Inflammatory macrophage treated with lipopolysaccharide for 1 hour (primary cell): ENCODE results near the gene KAT6B.
A peak's percentile ranks its signal among the peaks of the same experiment; 100 is the strongest.
"Not testable (repeated sequence)": the region's sequence is repeated elsewhere in the genome, so short reads cannot be mapped to it uniquely, and the experiment has no call there.

ENCODE experiments used
- DNase-seq, 2 donors: peaks; one replicate each; pipeline ENCODE4 v3.0.0-alpha.2; 2020 to 2022

KAT6B gene

GRCh38 chr10:74826142-74827044 is at the start of gene KAT6B:
TSS of gene KAT6B (plus strand) at chr10:74826600. CDS start at chr10:74842858, 16,258 bp downstream.
- DNase-seq = peak; percentile 100

DNA sequence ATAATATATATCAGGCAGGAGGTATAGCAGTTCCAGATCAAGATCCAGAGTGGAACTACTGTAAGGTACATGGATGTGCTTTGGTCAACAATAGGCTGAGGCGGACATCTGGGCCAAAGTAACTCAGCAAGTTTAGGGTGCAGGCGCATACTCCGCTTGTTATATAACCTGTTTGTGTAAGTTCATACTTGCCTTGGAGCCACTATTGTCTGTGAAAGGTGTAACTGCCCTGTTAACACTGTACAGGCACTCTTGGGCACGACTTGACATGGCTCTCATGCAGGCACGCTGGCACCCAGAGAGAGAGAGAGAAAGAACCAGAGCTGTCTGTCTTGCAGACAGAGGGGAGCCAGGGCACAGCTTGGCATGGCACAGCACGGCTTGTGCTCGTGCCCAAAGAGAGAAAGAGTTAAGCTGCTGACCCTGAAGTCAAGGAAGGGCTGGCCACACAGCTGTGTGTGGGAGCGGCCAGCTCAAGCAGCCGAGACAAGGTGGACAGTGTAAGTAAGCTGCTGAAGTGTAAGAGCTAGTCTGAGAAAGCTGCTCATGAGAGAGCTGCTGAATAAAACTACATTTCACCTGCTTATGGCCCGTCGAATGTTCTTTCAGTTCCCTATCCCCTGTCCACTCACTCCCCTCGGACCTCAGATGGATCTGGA is 47.8 kb upstream of the KAT6B start:
- no peak for DNase-seq

DNA sequence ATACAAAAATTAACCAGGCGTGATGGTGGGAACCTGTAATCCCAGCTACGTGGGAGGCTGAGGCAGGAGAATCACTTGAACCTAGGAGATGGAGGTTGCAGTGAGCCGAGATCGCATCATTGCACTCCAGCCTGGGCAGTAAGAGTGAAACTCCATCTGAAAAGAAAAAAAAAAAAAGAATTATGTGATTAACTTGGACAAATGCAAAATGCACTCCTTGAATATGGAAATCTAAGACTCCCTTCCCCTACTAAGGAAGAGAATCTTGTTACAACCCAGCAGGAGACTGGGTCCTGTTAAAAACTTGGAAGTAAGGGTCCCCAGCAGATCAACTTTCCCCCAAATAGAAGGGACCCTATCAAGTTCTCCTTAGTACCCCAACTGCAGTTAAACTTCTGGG is 44.5 kb upstream of the KAT6B start:
- DNase-seq = not testable (repeated sequence)

GRCh38 chr10:74784462-74784861 is 41.9 kb upstream of the KAT6B start:
- no peak for DNase-seq

GRCh38 chr10:74786126-74786525 is 40.3 kb upstream of the KAT6B start:
- DNase-seq = no peak

- DNase-seq = no peak
Observed at GRCh38 chr10:74787457-74787856, 38.9 kb upstream of the KAT6B start.

GRCh38 chr10:74791979-74792378 is 34.4 kb upstream of the KAT6B start:
- not testable (repeated sequence) for DNase-seq

- no peak for DNase-seq
Observed at GRCh38 chr10:74792726-74793125, 33.7 kb upstream of the KAT6B start.

- DNase-seq = not testable (repeated sequence)
Observed at GRCh38 chr10:74793240-74793639, 33.2 kb upstream of the KAT6B start.

GRCh38 chr10:74794531-74794930 is 31.9 kb upstream of the KAT6B start:
- no peak for DNase-seq

DNA sequence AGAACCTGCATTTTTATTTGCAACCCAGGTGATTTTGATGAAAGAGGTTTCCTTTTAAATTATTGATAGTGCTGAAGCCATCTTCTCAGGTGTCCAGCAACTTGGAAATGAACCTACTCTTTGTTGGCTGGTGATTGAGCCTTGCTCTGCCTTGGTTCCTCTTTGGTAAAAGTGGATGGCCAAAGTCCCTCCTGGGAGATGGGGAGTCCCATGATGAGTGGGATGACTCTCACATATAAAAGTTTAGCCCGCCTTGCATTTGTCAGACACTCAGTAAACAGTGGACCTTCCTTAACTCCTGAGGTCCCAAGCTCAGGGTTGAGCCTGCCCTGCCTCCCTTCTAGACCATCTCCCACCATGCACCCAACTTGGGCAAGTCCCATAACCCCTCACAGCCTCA is 28.9 kb upstream of the KAT6B start:
- DNase-seq = peak in 1 of 2 donors; percentile 47

- peak; percentile 22 to 25 for DNase-seq
Observed at GRCh38 chr10:74799721-74800221, 26.6 kb upstream of the KAT6B start.

GRCh38 chr10:74801447-74801846 is 25.0 kb upstream of the KAT6B start:
- no peak for DNase-seq

GRCh38 chr10:74808501-74808900 is 17.9 kb upstream of the KAT6B start:
- no peak for DNase-seq

- DNase-seq = no peak
Observed at GRCh38 chr10:74810087-74810486, 16.3 kb upstream of the KAT6B start.

GRCh38 chr10:74813381-74814259 is 12.8 kb upstream of the KAT6B start:
- DNase-seq = no peak

DNA sequence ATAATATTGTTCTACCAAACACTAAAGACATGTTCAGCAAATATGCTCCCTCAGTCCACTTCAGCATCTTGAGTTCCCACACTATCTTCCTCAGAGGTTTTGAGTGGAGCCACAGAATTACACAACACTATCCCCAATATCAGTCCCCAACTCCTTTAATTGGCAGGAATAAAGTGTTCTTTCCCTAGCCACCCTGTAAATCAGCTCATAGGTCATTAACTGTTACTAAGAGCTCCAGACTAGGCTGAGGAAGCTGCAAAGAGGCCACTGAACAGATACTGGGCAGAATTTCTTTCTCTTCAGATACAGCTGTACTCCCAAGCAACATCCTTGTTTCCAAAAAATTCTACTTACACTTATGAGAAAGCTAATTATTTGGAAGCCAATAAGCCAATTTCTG is 11.6 kb upstream of the KAT6B start:
- DNase-seq = no peak

DNA sequence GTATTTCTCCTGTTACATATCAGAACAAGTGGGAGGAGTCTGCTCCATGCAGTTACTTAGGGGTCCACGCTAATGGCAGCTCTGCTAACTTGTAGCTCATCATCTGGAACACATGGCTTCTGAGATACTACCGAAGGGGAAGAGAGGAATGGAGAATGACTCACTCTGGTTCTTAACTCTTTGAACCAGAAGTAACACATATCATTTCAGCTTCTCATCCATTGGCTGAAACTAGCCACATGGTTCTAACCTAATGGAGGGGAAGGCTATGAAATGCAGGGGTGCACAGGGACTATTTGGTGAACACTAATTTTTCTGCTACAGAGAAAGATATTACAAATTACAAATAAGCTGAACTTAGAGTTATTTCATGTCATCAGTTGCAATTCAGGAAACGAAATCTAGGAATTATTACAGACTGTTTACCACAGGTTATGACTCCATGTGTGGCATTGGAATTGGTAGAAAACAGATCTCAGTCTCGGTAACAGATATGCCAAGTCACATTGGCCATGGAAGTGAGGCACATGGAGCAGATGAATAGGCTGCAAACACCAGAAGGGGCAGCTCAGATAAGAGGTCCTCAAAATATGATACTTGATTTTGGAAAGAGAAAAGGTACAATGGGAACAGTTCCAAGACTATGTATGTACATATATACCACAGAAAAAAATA is 9.4 kb upstream of the KAT6B start:
- DNase-seq = no peak

GRCh38 chr10:74821501-74821900 is 4.9 kb upstream of the KAT6B start:
- DNase-seq = no peak

DNA sequence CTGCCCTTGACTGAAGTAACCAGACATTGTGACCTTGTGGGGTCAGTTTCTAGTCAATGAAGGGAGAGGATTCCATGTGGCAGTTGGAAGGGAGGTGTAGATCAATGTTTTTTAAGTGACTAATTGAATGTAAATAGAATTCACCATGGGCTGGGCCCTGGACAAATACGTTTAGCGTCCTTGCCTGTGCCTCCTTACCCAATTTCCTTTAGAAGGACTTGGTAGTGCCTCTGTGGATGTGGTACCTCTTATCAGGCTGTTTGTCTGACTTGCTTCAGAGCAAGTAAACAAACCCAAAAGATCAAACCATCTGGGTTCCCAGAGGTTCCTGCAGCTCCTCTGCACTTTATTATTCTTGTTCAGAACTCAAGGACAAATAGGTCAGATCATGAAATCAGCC is 4.3 kb upstream of the KAT6B start:
- no peak for DNase-seq

DNA sequence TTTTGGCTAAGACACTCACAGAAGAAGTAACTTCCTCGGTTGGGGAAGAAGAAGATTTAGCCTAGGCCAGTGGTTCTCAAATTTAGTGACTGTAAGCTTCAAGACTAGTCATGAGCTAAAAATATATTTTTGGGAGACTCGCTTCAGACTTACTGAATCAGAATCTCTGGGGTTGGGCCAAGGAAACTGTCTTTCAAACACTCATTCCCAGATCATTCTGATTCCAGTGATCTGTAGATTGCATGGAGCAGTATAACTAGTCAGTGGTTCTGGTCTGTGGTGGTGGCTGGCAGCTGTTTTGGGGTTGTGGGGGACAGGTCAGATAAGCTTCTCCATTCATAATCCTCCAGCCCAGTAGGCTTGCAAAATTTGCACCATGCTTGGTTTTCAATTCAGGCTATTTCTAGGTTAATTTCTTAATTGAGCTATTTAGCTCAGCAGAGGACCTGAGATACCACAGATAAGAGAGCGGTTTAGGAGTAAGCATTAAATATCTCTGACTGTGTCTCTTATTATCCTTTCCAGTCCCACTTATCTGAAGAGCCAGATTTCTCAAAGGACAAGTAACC is 3.8 kb upstream of the KAT6B start:
- DNase-seq = no peak

GRCh38 chr10:74823791-74824183 is 2.6 kb upstream of the KAT6B start:
- no peak for DNase-seq
